ENCODE measurements around the gene PAPPA.

PAPPA gene

DNA sequence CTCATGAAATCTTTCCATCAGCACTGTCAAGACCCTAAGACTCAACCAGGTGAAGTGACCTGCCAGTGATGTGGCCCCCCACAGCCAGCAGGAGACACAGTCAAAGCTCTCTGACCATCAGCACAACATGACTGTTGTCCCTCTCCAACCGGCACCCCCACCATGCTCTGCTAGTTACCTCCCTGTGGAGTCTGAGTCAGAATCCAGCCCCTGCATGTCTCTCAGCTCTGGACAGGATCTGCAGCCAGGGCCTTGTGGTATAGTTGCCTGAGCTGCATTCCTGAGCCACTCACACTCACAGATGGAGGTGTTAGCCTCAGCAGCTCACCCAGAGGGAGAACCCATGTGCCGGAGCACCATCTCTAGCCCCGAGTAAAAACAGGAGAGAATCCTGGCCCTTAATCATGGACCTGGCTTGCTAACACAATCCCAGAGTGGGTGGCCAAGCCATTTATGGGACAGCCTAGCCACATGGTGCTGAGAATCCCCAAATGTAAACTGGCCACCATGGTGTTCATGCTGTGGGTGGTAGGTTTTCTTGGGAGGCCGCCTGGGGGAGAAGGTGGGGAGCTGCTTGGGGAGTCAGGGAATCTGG is 237.8 kb downstream of the PAPPA start:
- no peak for DNase-seq

GRCh38 chr9:116393198-116393597 is 239.6 kb downstream of the PAPPA start:
- DNase-seq, result no peak

GRCh38 chr9:116394070-116394469 is 240.5 kb downstream of the PAPPA start:
- DNase-seq, result no peak

DNA sequence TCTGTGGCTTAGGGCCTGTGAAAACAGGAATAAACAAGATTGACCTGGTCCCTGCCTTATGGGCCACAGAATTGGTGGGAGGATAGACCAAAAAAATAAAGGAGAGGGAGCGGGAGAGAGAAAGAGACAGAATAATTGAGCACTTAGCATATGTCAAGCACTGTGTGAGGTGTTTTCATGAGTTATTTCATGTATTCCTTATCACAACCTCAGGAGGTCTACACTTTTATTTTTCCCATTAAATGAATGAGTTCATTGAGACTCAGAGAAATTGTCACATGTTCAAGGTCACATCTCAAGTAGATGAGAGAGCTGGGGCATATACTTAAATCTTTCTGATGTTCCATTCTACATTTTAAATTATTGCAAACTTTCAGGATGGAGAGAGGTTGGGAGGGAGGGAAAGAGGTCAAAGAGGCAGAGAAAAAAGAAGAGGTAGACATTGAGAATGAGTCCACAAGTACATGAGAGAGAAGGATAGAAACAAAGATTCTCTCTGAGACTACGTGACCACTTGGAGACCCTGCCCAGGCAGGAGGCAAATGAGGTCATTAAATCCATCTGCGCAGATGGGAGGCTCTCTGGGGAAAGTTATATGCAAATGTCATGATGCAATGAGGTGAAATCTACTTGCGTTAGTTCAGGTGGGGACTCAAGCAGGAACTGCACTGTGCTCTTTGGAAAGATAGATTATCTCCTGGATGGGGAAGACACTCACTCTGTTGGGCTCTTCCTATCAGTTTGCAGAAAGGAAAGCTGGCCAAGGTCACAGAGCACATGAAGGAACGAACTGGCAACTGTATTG is 241.5 kb downstream of the PAPPA start:
- DNase-seq, result no peak

DNA sequence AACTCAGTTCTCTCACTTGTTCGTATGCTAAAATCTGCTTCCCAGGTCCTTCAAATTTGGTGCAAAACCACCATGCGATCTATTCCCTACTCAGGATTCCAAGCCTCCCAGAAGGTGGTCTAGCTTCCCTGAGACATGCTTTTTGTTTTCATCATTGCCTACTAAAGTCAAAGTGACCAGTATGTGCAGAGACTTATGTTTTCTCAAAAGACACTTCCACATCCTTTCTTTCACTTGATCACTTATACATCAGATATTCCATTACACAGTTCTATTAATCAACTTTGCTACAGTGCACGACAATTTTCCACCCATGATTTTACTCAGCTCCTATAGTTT is 242.1 kb downstream of the PAPPA start:
- DNase-seq, result no peak

- no peak for DNase-seq
These were observed 249.6 kb downstream of the PAPPA start for GRCh38 chr9:116403171-116403570.

GRCh38 chr9:116404228-116404627 is 250.6 kb downstream of the PAPPA start:
- no peak for DNase-seq

- DNase-seq, result no peak
These were observed 251.7 kb downstream of the PAPPA start for GRCh38 chr9:116405321-116405720.

DNA sequence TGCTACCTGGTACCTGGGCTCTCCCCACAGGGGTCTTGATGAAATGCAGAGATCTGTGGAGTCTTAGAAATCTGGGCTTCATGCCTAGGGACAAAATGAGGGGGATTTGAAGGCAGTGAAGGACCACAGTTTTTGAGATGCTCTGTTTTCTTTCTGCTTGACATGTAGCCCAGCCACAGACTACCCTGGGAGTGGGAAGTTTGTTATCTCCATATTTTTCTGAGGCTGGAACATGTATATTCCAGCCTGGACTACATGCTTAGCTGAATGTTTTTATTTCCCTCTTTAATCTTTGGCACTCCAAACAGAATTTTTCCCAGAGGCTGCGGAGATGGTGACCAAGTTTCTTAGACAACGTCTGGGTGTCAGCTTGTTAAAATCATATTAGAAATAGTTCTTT is 252.9 kb downstream of the PAPPA start:
- no peak for DNase-seq

DNA sequence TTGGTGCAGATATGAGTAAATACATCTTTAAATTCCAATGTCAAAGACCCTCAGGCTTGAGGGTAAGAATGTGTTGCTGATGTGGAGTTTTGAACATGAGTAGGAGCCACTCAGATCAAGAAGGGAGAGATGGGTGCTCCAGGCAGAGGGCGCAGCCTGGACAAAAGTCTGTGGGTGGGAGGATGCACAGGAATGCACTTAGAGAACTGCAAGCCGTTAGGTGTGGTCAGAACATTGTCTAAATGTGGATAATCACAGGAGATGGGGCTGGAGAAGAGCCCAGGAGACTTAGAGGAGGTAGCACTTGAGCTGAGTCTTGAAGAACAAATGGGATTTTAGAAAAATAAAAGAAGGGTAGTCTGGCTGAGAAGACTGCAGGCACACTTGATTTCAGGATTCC is 255.5 kb downstream of the PAPPA start:
- no peak for DNase-seq

DNA sequence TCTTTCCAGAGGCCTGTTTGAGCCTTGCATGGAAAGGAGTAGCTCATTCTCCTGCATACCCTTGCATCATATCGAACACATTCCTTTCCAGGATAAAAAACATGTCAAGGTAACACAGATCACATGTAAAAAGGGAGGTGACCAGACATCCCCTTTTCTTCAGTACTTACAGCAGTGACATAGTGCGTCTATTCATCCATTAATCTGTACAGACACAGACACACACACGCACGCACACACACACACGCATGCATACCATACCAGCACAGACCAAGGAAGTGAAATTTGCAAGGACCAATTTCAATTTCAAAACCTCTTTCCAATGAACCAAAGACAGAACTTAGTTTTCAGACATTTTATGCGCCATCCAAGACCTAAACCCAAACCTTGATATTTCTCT is 256.0 kb downstream of the PAPPA start:
- no peak for DNase-seq

DNA sequence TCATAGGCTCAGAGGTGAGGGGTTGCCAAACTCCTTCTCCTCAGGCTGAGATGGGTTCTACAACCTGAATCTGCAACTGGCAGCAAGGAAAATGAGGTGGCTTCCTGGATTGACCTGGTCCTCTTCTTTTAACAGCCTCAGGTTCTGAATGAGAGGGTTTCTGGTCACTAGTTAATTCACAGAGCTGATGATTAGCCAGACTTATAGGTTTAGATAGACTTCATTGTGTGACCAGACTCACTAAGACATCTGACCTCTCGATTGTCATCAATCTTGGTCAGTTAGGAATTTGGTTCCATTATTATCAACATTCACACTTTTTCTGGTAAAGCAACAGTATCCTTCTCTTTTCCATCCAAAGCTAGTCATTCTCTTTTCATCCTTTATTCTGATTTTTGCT is 257.9 kb downstream of the PAPPA start:
- DNase-seq, result no peak

- DNase-seq, result no peak
These were observed 260.8 kb downstream of the PAPPA start for GRCh38 chr9:116414374-116414773.

- DNase-seq, result no peak
These were observed 262.8 kb downstream of the PAPPA start for GRCh38 chr9:116416421-116416820.

- DNase-seq, result no peak
These were observed 263.9 kb downstream of the PAPPA start for GRCh38 chr9:116417464-116417863.

DNA sequence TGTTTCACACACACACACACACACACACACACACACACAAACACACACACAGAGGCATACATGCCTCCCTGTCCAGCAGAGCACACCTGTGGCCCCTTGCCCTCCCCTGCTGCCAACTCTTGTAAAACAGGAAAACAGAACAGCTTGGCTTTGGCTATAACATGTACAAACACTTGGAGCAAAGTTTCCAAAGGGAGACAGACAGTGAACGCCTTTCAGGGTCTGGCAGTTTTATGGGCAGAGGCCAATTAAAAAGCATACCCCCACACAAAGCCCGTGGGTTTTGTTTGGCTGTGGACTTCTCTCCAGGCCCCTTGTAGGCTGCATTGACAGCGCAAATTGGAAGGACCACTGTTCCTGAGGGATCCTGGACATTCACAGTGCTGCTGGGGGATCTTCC is 265.6 kb downstream of the PAPPA start:
- DNase-seq, result no peak

DNA sequence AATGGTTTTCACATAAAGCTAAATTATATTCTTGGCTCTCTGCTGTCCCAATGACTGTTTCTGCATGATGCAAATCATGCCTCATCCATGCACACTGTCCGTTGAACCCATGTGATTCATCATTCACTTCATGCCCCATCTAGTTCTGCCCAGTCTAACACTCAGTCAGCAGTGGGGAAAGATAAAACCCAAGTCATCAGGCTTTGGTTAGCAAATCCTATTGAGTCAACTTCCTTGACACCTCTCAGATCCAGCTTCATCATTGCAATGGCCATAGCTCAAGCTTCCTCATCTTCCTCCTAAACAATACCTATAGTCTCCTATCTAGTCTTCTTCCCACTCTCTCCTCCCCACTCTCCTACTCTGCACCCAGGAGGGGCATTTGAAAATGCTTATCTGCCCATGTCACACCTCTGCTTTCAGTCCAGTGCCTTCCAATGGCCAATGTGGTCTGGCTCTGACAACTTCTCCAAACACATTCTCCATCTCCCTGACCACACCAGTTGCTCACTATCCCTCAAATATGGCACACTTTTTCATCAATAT is 267.5 kb downstream of the PAPPA start:
- DNase-seq, result no peak

DNA sequence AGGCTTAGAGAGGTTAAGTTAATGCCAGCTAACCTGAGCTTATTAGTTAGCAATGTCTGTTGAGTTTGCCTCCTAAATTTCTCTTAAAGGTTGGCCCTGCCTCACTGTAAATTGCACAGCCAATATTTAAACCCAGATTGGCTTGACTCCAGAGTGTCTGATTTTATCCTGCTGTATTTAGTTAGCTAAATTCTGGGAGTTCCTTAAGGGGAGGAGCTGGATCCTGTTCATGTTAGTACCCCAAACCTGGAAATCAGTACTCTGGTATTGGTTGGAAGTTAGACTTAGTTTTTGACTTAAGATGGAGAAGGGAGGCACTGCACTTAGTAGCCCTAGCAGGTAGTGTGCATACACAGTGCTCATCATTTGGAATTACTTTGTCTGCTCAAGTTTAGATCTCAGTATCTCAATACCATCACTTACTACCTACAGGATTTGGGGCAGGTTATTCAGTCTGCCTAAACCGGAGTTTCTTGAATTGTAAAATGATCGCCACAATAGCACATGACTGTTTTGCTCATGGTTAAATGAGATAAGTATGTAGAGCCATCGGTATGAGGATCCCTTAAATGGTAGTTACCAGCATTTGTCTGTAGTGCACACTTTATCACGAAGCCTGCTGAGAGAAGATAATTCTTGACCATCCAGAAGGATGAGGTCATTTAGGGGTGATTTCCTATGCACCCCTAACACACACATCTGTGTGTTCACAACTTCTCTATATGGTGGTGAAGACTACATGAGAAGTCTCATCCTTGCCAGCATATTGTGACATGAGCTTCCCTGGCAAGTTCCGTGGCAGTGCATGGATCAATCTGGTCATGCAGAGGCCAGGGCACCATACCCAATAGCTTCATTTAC is 268.8 kb downstream of the PAPPA start:
- DNase-seq, result no peak

GRCh38 chr9:116423149-116423548 is 269.6 kb downstream of the PAPPA start:
- DNase-seq, result no peak

GRCh38 chr9:116425244-116425643 is 271.7 kb downstream of the PAPPA start:
- no peak for DNase-seq

DNA sequence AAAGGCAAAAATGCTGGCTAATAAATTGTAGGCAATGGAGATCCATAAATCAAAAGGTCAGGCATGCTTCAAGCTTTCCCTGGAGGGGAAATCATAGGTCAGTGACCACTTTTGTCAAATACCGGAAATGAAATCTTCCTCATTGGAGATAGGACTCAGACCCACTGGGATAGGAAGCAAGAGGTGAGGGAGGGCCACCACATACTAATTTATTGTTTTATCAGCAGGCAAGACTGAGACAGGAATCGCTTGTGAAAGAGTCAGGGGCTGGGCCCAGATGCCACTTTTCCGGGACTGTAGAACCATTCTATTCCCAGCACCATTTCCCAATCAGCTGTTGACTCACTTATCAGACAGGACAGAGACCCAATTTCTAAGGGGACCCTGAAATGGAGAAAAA is 277.3 kb downstream of the PAPPA start:
- DNase-seq, result no peak

DNA sequence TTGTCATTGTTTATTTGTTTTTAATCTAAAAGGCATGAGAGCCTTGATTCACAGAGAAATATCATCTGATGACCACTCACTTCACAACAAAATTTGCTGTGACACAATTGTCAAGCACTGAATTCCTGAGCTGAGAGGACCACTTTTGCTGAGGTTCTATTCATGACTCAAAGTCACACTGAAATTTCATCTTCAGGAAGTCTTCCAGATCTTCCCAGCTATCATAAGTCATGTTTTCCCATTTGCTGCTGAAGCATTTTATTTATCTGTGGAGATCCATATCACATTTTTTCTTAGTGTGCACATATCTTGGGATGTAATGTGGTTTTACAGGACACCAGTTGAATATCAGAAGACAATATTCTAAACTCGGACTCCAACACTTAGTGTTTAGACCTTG is 278.5 kb downstream of the PAPPA start:
- no peak for DNase-seq

- DNase-seq, result no peak
These were observed 280.7 kb downstream of the PAPPA start for GRCh38 chr9:116434314-116434713.

DNA sequence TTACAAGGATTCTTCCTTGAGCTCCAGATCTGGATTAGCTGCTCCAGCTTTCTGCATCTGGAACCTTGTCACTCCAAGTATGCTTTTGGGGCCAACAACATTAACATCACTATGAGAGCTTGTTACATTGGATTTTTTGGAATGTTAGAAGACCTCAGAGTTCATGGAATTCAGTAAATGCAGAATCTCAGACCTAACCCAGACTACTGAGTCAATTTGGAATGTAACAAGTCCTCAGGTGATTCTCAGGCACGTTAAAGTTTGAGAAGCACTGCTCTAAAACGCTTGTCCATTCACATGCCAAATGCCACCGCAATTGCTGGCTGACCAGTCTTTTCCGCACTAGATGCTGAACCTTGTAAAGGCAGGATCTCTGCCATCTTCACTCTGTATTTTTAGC is 282.1 kb downstream of the PAPPA start:
- no peak for DNase-seq

All from activated CD8-positive, alpha-beta memory T cell treated with anti-CD3 and anti-CD28 coated beads, Interleukin-2, amount 50 U/mL, for 4 hours (primary cell).